Measurements from ENCODE around the gene B3GNT2.
"Not testable (repeated sequence)": the region's sequence is repeated elsewhere in the genome, so short reads cannot be mapped to it uniquely, and the experiment has no call there.

Gene B3GNT2

GRCh38 chr2:62195421-62196277 is at the start of gene B3GNT2:
Gene B3GNT2 (plus strand): TSS chr2:62196115. CDS start chr2:62222221, 26,106 bp downstream.
- peak within 1 kb of the TSS; percentile 80 for H3K4me2 ChIP-seq (ENCODE audit: insufficient read depth, low read length)
- DNase-seq (peak; percentile 84), ATAC-seq (ENCODE audit: insufficient read depth, low read depth) (peak; percentile 77)
- H3K27me3 ChIP-seq (ENCODE audit: insufficient read depth, low read length, poor library complexity), result no peaks in the 10 kb centered on the region
- H3K36me3 ChIP-seq (ENCODE audit: insufficient read depth, low read length), result no peaks in the 10 kb centered on the region; the same call in 1 of the 2 replicates
- H4K20me1 ChIP-seq (ENCODE audit: insufficient read depth, low read length), result peaks cover 29% of the 10 kb centered on the region
- H3K4me3 ChIP-seq (ENCODE audit: low read depth in 1 of 2, low read length in 2 of 2), result peak within 1 kb of the TSS; percentile 99
- peak within 1 kb of the TSS; percentile 88 for H3K27ac ChIP-seq (ENCODE audit: low read length)
- H3K4me1 ChIP-seq (ENCODE audit: insufficient read depth, low read length), result peaks cover 45% of the 10 kb centered on the region
- no peaks in the 10 kb centered on the region for H3K9me3 ChIP-seq (ENCODE audit: insufficient read depth, low read length, severe bottlenecking)
- peaks cover 45% of the 10 kb centered on the region for H3K79me2 ChIP-seq (ENCODE audit: insufficient read depth, low read length)
- H3K9ac ChIP-seq (ENCODE audit: low read depth, low read length), result peak within 1 kb of the TSS; percentile 94
- no peak for TF ChIP-seq CTCF (IDR thresholded peaks at IDR 0.05; ENCODE audit: borderline replicate concordance, extremely low read depth, low read length, poor library complexity, severe bottlenecking)
- no peak for TF ChIP-seq EZH2 (IDR thresholded peaks at IDR 0.05; ENCODE audit: borderline replicate concordance, low read depth, low read length, severe bottlenecking)
- peak within 1 kb of the TSS; percentile 99 for H2AFZ ChIP-seq (ENCODE audit: low read depth, low read length)

DNA sequence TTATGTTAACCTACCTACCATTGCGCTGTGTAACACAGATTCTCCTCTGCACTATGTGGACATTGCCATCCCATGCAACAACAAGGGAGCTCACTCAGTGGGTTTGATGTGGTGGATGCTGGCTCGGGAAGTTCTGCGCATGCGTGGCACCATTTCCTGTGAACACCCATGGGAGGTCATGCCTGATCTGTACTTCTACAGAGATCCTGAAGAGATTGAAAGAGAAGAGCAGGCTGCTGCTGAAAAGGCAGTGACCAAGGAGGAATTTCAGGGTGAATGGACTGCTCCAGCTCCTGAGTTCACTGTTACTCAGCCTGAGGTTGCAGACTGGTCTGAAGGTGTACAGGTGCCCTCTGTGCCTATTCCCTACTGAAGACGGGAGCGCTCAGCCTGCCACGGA is 49.1 kb upstream of the B3GNT2 start:
- H3K4me3 ChIP-seq (ENCODE audit: low read depth in 1 of 2, low read length in 2 of 2); H3K9me3 ChIP-seq (ENCODE audit: insufficient read depth, low read length, severe bottlenecking); H3K36me3 ChIP-seq (ENCODE audit: insufficient read depth, low read length); H3K79me2 ChIP-seq (ENCODE audit: insufficient read depth, low read length); ATAC-seq (ENCODE audit: insufficient read depth, low read depth); H4K20me1 ChIP-seq (ENCODE audit: insufficient read depth, low read length); H3K27ac ChIP-seq (ENCODE audit: low read length); H3K9ac ChIP-seq (ENCODE audit: low read depth, low read length); H3K27me3 ChIP-seq (ENCODE audit: insufficient read depth, low read length, poor library complexity); H3K4me2 ChIP-seq (ENCODE audit: insufficient read depth, low read length); H2AFZ ChIP-seq (ENCODE audit: low read depth, low read length); H3K4me1 ChIP-seq (ENCODE audit: insufficient read depth, low read length): not testable (repeated sequence)
- DNase-seq, result peak; percentile 32

DNA sequence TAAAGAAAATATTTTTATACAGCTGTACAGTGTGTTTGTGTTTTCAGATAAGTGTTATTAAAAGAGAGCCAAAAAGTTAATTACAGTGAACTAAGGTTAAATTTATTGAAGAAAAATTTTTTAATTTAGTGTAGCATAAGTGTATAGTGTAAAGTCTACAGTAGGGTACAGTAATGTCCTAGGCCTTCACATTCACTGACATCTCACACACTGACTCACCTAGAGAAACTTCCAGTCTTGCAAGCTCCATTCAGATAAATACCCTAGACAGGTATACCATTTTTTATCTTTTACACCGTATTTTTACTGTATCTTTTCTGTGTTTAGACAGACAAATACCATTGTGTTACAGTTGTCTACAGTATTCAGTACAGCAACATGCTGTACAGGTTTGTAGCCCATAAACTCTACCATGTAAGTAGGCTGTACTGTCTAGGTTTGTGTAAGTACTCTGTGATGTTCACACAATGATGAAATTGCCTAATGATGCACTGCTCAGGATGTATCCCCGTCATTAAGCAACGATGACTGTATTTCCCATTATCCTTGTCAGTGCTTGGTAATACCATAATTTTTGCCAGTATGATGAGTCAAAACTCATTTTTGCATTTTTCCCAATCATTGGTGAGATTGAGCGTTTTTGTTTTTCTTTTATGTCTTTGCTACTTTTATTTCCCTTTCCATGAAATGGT is 48.2 kb upstream of the B3GNT2 start:
- H3K4me1 ChIP-seq (ENCODE audit: insufficient read depth, low read length), result no peaks in the 10 kb centered on the region
- H2AFZ ChIP-seq (ENCODE audit: low read depth, low read length), result no peak overlapping the region
- no peaks in the 10 kb centered on the region for H3K36me3 ChIP-seq (ENCODE audit: insufficient read depth, low read length)
- no peaks in the 10 kb centered on the region; the same call in 1 of the 2 replicates for H4K20me1 ChIP-seq (ENCODE audit: insufficient read depth, low read length)
- DNase-seq (no peak), ATAC-seq (ENCODE audit: insufficient read depth, low read depth) (no peak)
- no peaks in the 10 kb centered on the region for H3K79me2 ChIP-seq (ENCODE audit: insufficient read depth, low read length)
- no peak overlapping the region for H3K4me3 ChIP-seq (ENCODE audit: low read depth in 1 of 2, low read length in 2 of 2)
- no peaks in the 10 kb centered on the region for H3K9me3 ChIP-seq (ENCODE audit: insufficient read depth, low read length, severe bottlenecking)
- TF ChIP-seq EZH2 (IDR thresholded peaks at IDR 0.05; ENCODE audit: borderline replicate concordance, low read depth, low read length, severe bottlenecking), result no peak
- TF ChIP-seq CTCF (IDR thresholded peaks at IDR 0.05; ENCODE audit: borderline replicate concordance, extremely low read depth, low read length, poor library complexity, severe bottlenecking), result no peak
- H3K27me3 ChIP-seq (ENCODE audit: insufficient read depth, low read length, poor library complexity), result no peaks in the 10 kb centered on the region
- H3K4me2 ChIP-seq (ENCODE audit: insufficient read depth, low read length), result no peak overlapping the region
- H3K27ac ChIP-seq (ENCODE audit: low read length), result no peak overlapping the region
- H3K9ac ChIP-seq (ENCODE audit: low read depth, low read length), result no peak overlapping the region

GRCh38 chr2:62149708-62150107 is 46.2 kb upstream of the B3GNT2 start:
- TF ChIP-seq EZH2 (IDR thresholded peaks at IDR 0.05; ENCODE audit: borderline replicate concordance, low read depth, low read length, severe bottlenecking) (no peak), CTCF (IDR thresholded peaks at IDR 0.05; ENCODE audit: borderline replicate concordance, extremely low read depth, low read length, poor library complexity, severe bottlenecking) (no peak)
- DNase-seq (no peak), ATAC-seq (ENCODE audit: insufficient read depth, low read depth) (no peak)
- Histone ChIP-seq H3K27ac (ENCODE audit: low read length) (no peak overlapping the region), H3K9ac (ENCODE audit: low read depth, low read length) (no peak overlapping the region), H2AFZ (ENCODE audit: low read depth, low read length) (no peak overlapping the region), H4K20me1 (ENCODE audit: insufficient read depth, low read length) (no peaks in the 10 kb centered on the region), H3K4me3 (ENCODE audit: low read depth in 1 of 2, low read length in 2 of 2) (no peak overlapping the region), H3K9me3 (ENCODE audit: insufficient read depth, low read length, severe bottlenecking) (no peaks in the 10 kb centered on the region), H3K27me3 (ENCODE audit: insufficient read depth, low read length, poor library complexity) (no peaks in the 10 kb centered on the region), H3K4me1 (ENCODE audit: insufficient read depth, low read length) (no peaks in the 10 kb centered on the region), H3K4me2 (ENCODE audit: insufficient read depth, low read length) (no peak overlapping the region), H3K79me2 (ENCODE audit: insufficient read depth, low read length) (no peaks in the 10 kb centered on the region), H3K36me3 (ENCODE audit: insufficient read depth, low read length) (no peaks in the 10 kb centered on the region)

Data from DND-41 (cell line).